Measurements from ENCODE around the gene SPANXN1.
"Not testable (repeated sequence)": the region's sequence is repeated elsewhere in the genome, so short reads cannot be mapped to it uniquely, and the experiment has no call there.

Gene SPANXN1, protein sequence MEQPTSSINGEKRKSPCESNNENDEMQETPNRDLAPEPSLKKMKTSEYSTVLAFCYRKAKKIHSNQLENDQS

DNA sequence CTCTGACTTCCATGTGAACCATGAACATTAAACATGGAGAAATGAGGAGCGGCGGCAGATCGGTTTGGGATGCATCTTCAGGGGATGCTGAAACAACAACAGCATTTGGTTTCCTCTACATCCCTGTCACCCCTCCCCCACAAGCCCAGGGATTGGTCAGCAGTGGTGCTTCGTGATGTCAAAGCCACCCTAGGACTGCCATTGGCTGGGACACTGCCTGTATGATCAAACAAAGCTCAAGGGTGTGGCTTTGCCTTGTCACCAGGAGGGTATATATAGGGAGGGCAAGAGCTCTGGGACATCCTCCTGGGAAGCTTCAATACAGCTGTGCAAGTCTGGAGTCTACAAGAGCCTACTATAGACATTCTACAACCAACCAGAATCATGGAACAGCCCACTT is at the start of gene SPANXN1:
Gene SPANXN1, plus strand, starts transcription at position 301 of the 400 bp plus-strand sequence. Its CDS starts 84 bp downstream, at position 385.
- DNase-seq = not testable (repeated sequence)

- no peak for DNase-seq
Measured at GRCh38 chrX:145199078-145199477, 48.2 kb upstream of the SPANXN1 start.

GRCh38 chrX:145213504-145213903 is 33.8 kb upstream of the SPANXN1 start:
- DNase-seq = no peak

- DNase-seq = no peak
Measured at GRCh38 chrX:145292218-145292617, 44.9 kb downstream of the SPANXN1 start.

Data from activated T-cell treated with anti-CD3 and anti-CD28 coated beads, Interleukin-2, amount 50 U/mL, for 48 hours (primary cell).